Left ventricle myocardium inferior (tissue), 1 donor: Measurements from ENCODE around the gene PSMB11. TPM values are rescaled to one million over a fixed set of nuclear protein-coding genes. Genes with fewer than 3 reads are reported as not detected.

Experiments used
- DNase-seq: peaks from one replicate; pipeline ENCODE4 v3.0.0-alpha.2; 2020
- H3K27ac ChIP-seq: fragments of 200-600 bp; replicated peaks from 2 replicates; pipeline ENCODE4 v1.8.0; 2021
- H3K27me3 ChIP-seq: fragments of 200-600 bp; 2 replicates; pipeline ENCODE4 v1.8.0; 2021; ENCODE audit warnings: low read depth
- H3K36me3 ChIP-seq: fragments of 200-600 bp; 2 replicates; pipeline ENCODE4 v1.8.0; 2021
- H3K4me1 ChIP-seq: fragments of 200-600 bp; 2 replicates; pipeline ENCODE4 v1.8.0; 2021
- H3K4me3 ChIP-seq: fragments of 200-600 bp; 2 replicates; pipeline ENCODE4 v1.8.0; 2021; ENCODE audit warnings: mild to moderate bottlenecking, moderate library complexity
- H3K9me3 ChIP-seq: fragments of 200-600 bp; replicated peaks from 2 replicates; pipeline ENCODE4 v1.8.0; 2021
- intact Hi-C: fragments of 100-400 bp; cut with micrococcal nuclease; formaldehyde crosslinking; loops from one replicate; pipeline ENCODE4 v1.11.0; 2022
- long read RNA-seq: library from polyadenylated mRNA; unstranded; transcript quantifications from one replicate; pipeline ENCODE4 v2.0.0, GENCODE V29; 2021
- total RNA-seq: library from RNA; stranded (reverse); fragmentation: NEBNext Ultra II Directional; extraction: Animal tissue kit (Norgen Biotek cat#: 25700); gene quantifications from one replicate; pipeline ENCODE4 v1.2.1, GENCODE V29; 2021
- TF ChIP-seq, protein P1 (sequence below): fragments of 200-600 bp; IDR thresholded peaks from 2 replicates; pipeline ENCODE4 v1.8.0; 2021; ENCODE audit warnings: antibody characterized with exemption, mild to moderate bottlenecking, borderline replicate concordance
- donor health status: DM: no; HTN: yes; CAD: no; lungs with severe emphysema.

PSMB11 gene, protein sequence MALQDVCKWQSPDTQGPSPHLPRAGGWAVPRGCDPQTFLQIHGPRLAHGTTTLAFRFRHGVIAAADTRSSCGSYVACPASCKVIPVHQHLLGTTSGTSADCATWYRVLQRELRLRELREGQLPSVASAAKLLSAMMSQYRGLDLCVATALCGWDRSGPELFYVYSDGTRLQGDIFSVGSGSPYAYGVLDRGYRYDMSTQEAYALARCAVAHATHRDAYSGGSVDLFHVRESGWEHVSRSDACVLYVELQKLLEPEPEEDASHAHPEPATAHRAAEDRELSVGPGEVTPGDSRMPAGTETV
- not detected for total RNA-seq
- long read RNA-seq: 0 reads

GRCh38 chr14:23042162-23042965 lies at the start of gene PSMB11:
TSS of gene PSMB11 (plus strand) at chr14:23042212. CDS start at chr14:23042226, 14 bp downstream.
- Histone ChIP-seq H3K27ac (no peak within 1 kb of the TSS), H3K36me3 (no peaks in the 10 kb centered on the region), H3K4me1 (peaks cover 33% of the 10 kb centered on the region), H3K27me3 (no peaks in the 10 kb centered on the region), H3K9me3 (no peaks in the 10 kb centered on the region), H3K4me3 (no peak within 1 kb of the TSS)
- TF ChIP-seq, protein P1, sequence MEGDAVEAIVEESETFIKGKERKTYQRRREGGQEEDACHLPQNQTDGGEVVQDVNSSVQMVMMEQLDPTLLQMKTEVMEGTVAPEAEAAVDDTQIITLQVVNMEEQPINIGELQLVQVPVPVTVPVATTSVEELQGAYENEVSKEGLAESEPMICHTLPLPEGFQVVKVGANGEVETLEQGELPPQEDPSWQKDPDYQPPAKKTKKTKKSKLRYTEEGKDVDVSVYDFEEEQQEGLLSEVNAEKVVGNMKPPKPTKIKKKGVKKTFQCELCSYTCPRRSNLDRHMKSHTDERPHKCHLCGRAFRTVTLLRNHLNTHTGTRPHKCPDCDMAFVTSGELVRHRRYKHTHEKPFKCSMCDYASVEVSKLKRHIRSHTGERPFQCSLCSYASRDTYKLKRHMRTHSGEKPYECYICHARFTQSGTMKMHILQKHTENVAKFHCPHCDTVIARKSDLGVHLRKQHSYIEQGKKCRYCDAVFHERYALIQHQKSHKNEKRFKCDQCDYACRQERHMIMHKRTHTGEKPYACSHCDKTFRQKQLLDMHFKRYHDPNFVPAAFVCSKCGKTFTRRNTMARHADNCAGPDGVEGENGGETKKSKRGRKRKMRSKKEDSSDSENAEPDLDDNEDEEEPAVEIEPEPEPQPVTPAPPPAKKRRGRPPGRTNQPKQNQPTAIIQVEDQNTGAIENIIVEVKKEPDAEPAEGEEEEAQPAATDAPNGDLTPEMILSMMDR: no peak
- intact Hi-C loops: no loop called here
- DNase-seq: no peak

- Histone ChIP-seq H3K4me3 (no peak overlapping the region), H3K4me1 (peaks cover 16% of the 10 kb centered on the region), H3K9me3 (no peaks in the 10 kb centered on the region), H3K36me3 (peaks cover 11% of the 10 kb centered on the region), H3K27ac (no peak overlapping the region), H3K27me3 (no peaks in the 10 kb centered on the region)
- intact Hi-C loops: no loop called here
- TF ChIP-seq, protein P1: no peak
- no peak for DNase-seq
Measured at GRCh38 chr14:22993517-22993916, 48.5 kb upstream of the PSMB11 start.

DNA sequence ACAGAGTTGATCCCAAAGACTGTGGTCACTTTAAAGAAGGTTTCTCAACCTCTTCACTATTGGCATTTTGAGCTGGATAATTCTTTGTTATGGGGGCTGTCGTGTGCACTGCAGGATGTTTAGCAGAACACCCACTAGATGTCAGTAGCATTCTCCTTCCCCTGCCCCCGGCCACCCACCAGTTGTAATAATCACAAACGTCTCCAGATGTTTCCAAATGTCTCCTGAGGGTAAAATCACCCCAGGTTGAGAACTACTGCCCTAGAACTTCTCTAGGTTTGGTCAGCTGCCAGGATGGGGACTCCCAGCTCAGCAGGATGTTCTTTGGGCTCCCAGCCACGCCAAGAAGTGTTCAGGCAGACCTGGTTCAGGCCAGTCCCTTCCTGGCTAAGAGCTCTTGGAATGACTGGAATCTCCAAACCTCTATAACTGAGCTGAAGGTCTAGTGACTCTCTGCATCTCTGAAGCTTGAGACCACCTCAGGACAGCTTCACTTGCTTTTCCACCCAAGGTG lies 47.2 kb upstream of the PSMB11 start:
- no peak overlapping the region for H3K4me3 ChIP-seq
- DNase-seq: no peak
- TF ChIP-seq, protein P1: peak; percentile 66
- no peak overlapping the region for H3K27ac ChIP-seq
- intact Hi-C loops: no loop called here
- no peaks in the 10 kb centered on the region for H3K27me3 ChIP-seq
- no peaks in the 10 kb centered on the region for H3K9me3 ChIP-seq
- H3K4me1 ChIP-seq: peaks cover 21% of the 10 kb centered on the region
- peaks cover 3% of the 10 kb centered on the region for H3K36me3 ChIP-seq

DNA sequence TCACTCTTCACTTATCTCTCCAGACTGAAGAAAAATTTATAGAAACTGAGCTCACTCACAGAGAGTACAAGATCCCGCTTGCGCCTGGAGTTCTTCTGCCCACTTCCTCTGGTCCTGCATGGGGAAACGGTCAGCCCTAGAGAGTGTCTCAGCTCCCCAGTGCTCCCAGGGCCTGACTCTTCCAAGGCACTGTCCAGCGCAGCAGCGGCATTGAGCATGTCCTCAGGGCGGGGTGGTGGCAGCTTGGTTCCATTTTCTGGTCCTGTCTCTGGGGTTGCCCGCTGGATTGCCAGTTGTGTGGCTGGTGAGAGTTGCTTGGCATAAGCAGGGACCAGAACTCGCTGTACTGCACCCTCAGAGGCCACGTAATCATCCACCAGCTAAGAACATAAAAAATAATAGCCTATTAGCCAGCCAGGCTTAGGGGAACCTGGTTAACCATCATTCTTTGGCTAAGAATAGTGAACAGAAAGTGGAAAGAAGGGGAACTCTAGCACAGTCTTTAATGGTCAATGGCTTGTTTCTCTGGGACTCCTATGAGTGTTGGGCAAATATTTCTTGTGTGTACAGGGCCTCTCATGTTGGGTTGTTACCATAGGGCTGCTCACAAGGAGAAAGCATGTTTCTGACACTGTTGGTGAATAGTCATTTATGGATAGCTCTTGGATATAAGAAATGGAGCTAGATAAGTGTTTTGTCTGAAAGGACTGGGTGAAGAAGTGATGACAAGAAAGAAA lies 46.0 kb upstream of the PSMB11 start:
- no peaks in the 10 kb centered on the region for H3K27me3 ChIP-seq
- intact Hi-C loops: no loop called here

More for the DNA sequence above, 46.0 kb upstream of the PSMB11 start:
- Histone ChIP-seq H3K9me3 (no peaks in the 10 kb centered on the region), H3K4me1 (peaks cover 21% of the 10 kb centered on the region), H3K36me3 (no peaks in the 10 kb centered on the region), H3K27ac (no peak overlapping the region), H3K4me3 (no peak overlapping the region)
- TF ChIP-seq, protein P1: no peak
- no peak for DNase-seq
